HG02885 (cell line): Measurements from ENCODE around the gene KRTAP5-11.
"Not testable (repeated sequence)": the region's sequence is repeated elsewhere in the genome, so short reads cannot be mapped to it uniquely, and the experiment has no call there.

Experiments
- ATAC-seq: cut with Tn5 transposase; IDR thresholded peaks from one replicate; pipeline ENCODE4 v1.9.1; 2021; ENCODE audit warnings: mild to moderate bottlenecking; ENCODE audit not compliant: unreplicated experiment, poor library complexity

KRTAP5-11 gene

DNA sequence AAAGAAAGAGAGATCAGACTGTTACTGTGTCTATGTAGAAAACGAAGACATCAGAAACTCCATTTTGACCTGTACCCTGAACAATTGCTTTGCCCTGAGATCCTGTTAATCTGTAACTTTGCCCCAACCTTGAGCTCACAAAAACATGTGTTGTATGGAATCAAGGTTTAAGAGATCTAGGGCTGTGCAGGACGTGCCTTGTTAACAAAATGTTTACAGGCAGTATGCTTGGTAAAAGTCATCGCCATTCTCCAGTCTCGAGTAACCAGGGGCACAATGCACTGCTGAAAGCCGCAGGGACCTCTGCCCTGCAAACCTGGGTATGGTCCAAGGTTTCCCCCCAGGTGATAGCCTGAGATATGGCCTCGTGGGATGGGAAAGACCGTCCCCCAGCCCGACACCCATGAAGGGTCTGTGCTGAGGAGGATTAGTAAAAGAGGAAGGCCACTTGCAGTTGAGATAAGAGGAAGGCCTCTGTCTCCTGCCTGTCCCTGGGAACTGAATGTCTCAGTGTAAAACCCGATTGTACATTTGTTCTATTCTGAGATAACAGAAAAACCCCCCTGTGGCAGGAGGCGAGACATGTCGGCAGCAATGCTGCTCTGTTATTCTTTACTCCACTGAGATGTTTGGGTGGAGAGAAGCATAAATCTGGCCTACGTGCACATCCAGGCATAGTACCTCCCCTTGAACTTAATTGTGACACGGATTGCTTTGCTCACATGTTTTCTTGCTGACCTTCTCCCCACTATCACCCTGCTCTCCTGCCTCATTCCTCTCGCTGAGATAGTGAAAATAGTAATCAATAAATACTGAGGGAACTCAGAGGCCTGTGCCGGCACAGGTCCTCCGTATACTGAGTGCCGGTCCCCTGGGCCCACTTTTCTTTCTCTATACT, 47.7 kb downstream of the KRTAP5-11 start:
- not testable (repeated sequence) for ATAC-seq

DNA sequence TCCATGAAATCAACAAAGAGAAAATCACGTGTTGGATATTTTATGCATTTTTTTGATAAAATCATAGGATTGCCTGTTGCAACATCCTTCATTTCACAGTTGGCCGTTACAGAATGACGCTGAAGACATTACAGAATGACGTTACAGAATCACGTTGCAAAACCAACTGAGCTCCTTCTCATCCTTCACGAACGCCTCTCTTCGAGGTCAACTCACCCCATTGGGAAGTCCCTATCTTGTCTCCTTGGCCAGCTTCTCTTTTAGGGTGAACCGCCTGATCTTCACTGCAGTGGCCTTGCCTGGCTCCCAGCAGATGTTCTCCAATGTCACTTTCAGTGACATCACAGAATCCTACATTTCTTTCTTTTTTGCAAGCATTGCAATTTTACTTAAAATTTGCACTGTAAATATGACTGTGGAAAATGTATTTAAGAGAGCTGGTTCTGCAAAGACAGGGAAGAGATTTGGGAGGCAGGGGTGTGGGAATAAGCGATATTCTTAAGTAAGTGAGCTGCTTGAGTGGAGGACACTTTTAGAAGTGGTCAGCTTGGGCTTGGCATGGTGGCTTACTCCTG, 50.6 kb downstream of the KRTAP5-11 start:
- ATAC-seq: no peak
